ENCODE data around the gene FOXN1. TPM values are rescaled to one million over a fixed set of nuclear protein-coding genes. Genes with fewer than 3 reads are reported as not detected.

The FOXN1 gene
- total RNA-seq, 1 donor from 2014 or later: not detected

- no peak for DNase-seq (ENCODE audit: low read depth)
These were observed 26.2 kb downstream of the FOXN1 start for GRCh38 chr17:28532050-28532960.

GRCh38 chr17:28533091-28533807 is 27.1 kb downstream of the FOXN1 start:
- no peak for DNase-seq (ENCODE audit: low read depth)
- no peak overlapping the region for H3K4me3 ChIP-seq (ENCODE audit: low read depth, low read length)
- TF ChIP-seq CTCF (conservative IDR thresholded peaks at IDR 0.05; ENCODE audit: low read depth, low read length): no peak

More at GRCh38 chr17:28532050-28532960, 26.2 kb downstream of the FOXN1 start:
- H3K4me3 ChIP-seq (ENCODE audit: low read depth, low read length): no peak overlapping the region
- no peak for TF ChIP-seq CTCF (conservative IDR thresholded peaks at IDR 0.05; ENCODE audit: low read depth, low read length)

- no peak for TF ChIP-seq CTCF (conservative IDR thresholded peaks at IDR 0.05; ENCODE audit: low read depth, low read length)
- DNase-seq (ENCODE audit: low read depth): no peak
These were observed 28.7 kb downstream of the FOXN1 start for GRCh38 chr17:28534740-28535375.

GRCh38 chr17:28536532-28537218 is 30.5 kb downstream of the FOXN1 start:
- no peak for TF ChIP-seq CTCF (conservative IDR thresholded peaks at IDR 0.05; ENCODE audit: low read depth, low read length)
- DNase-seq (ENCODE audit: low read depth): no peak
- H3K4me3 ChIP-seq (ENCODE audit: low read depth, low read length): no peak overlapping the region

More at GRCh38 chr17:28534740-28535375, 28.7 kb downstream of the FOXN1 start:
- H3K4me3 ChIP-seq (ENCODE audit: low read depth, low read length): no peak overlapping the region

GRCh38 chr17:28537219-28537610 is 31.1 kb downstream of the FOXN1 start:
- no peak overlapping the region for H3K4me3 ChIP-seq (ENCODE audit: low read depth, low read length)
- DNase-seq (ENCODE audit: low read depth): no peak
- TF ChIP-seq CTCF (conservative IDR thresholded peaks at IDR 0.05; ENCODE audit: low read depth, low read length): no peak

- no peak for TF ChIP-seq CTCF (conservative IDR thresholded peaks at IDR 0.05; ENCODE audit: low read depth, low read length)
- no peak overlapping the region for H3K4me3 ChIP-seq (ENCODE audit: low read depth, low read length)
- no peak for DNase-seq (ENCODE audit: low read depth)
These were observed 32.2 kb downstream of the FOXN1 start for GRCh38 chr17:28538296-28538895.
